Caco-2 (cell line): ENCODE results near the gene UBE2E1. TPM values are rescaled to one million over a fixed set of nuclear protein-coding genes. Genes with fewer than 3 reads are reported as not detected.

Experiments
- BruUV-seq: library from RNA; stranded (reverse); fragments of 400-500 nt; replicated peaks from 2 replicates; lab custom pipeline; 2021; lab: Mats Ljungman, UMichigan
- CTCF ChIA-PET: fragments of 300-600 bp; sonication (Branson Sonifier 250); formaldehyde crosslinking; loops from one replicate; lab custom pipeline; 2022; ENCODE audit warnings: antibody characterized with exemption; lab: Charles Lee
- POLR2A ChIA-PET: fragments of 300-600 bp; sonication (Branson Sonifier 250); formaldehyde crosslinking; loops from one replicate; lab custom pipeline; 2022; ENCODE audit warnings: antibody characterized with exemption; lab: Charles Lee
- DNase-seq, 2 experiments: peaks; one replicate each; pipeline versions ENCODE4 v3.0.0 to v3.0.0-alpha.2; 2020 to 2022
- H3K27me3 ChIP-seq: replicated peaks from 2 replicates; pipeline ENCODE4 v1.6.0; 2011; ENCODE audit warnings: low read length; ENCODE audit not compliant: control insufficient read depth, insufficient read depth
- H3K36me3 ChIP-seq: 2 replicates; pipeline ENCODE4 v1.5.1; 2011; ENCODE audit warnings: low read length; ENCODE audit not compliant: control insufficient read depth, insufficient read depth
- H3K4me1 ChIP-seq: fragments of 250-450 bp; sonication (Bioruptor Pico); 2 replicates; pipeline ENCODE4 v1.5.1; 2020; ENCODE audit warnings: mild to moderate bottlenecking
- H3K4me3 ChIP-seq: 2 replicates; pipeline ENCODE4 v1.5.1; 2011; ENCODE audit warnings: low read depth, mild to moderate bottlenecking, control low read depth, low read length
- H3K9me3 ChIP-seq: fragments of 250-450 bp; sonication (Bioruptor Pico); 2 replicates; pipeline ENCODE4 v1.5.1; 2020; ENCODE audit warnings: mild to moderate bottlenecking, moderate library complexity
- H3K27ac Mint-ChIP-seq: one replicate; pipeline ENCODE4 v1.8.0; 2022; ENCODE audit warnings: mixed read lengths; ENCODE audit not compliant: unreplicated experiment
- H3K27me3 Mint-ChIP-seq: one replicate; pipeline ENCODE4 v1.8.0; 2022; ENCODE audit warnings: mixed read lengths; ENCODE audit not compliant: insufficient read depth, unreplicated experiment
- H3K36me3 Mint-ChIP-seq: one replicate; pipeline ENCODE4 v1.8.0; 2022; ENCODE audit warnings: mild to moderate bottlenecking, mixed read lengths; ENCODE audit not compliant: insufficient read depth, unreplicated experiment
- H3K4me1 Mint-ChIP-seq: one replicate; pipeline ENCODE4 v1.8.0; 2022; ENCODE audit warnings: low read depth, mixed read lengths; ENCODE audit not compliant: unreplicated experiment
- H3K4me3 Mint-ChIP-seq: one replicate; pipeline ENCODE4 v1.8.0; 2022; ENCODE audit warnings: mild to moderate bottlenecking, moderate library complexity, mixed read lengths; ENCODE audit not compliant: unreplicated experiment
- H3K9me3 Mint-ChIP-seq: one replicate; pipeline ENCODE4 v1.8.0; 2022; ENCODE audit warnings: mixed read lengths; ENCODE audit not compliant: unreplicated experiment
- intact Hi-C: fragments of 100-400 bp; cut with micrococcal nuclease; formaldehyde crosslinking; loops from one replicate; pipeline ENCODE4 v1.10.0; 2022; ENCODE audit not compliant: unreplicated experiment
- total RNA-seq: library from RNA; stranded (reverse); gene quantifications from 2 replicates; pipeline ENCODE4 v1.2.3, GENCODE V29; 2022
- TF ChIP-seq, protein P1 (sequence below), 2 experiments: fragments of 200-600 bp in 1 of 2; IDR thresholded peaks; 1 replicate in 1 of 2; 2 replicates in 1 of 2; pipeline versions ENCODE4 v1.5.1 to v1.8.0; 2011 to 2022; ENCODE audit warnings: antibody characterized with exemption in 1 of 2, control low read depth in 1 of 2, inconsistent platforms in 1 of 2, low read depth in 1 of 2, low read length in 1 of 2, mild to moderate bottlenecking in 1 of 2, moderate library complexity in 1 of 2; ENCODE audit not compliant: insufficient read depth in 1 of 2, severe bottlenecking in 1 of 2, unreplicated experiment in 1 of 2

The UBE2E1 gene
- total RNA-seq, 1 experiment from 2014 or later, result 104 TPM

- Mint-ChIP-seq H3K4me3 (no peak overlapping the region), H3K27me3 (no peaks in the 10 kb centered on the region), H3K9me3 (no peaks in the 10 kb centered on the region), H3K4me1 (peaks cover 23% of the 10 kb centered on the region), H3K36me3 (peaks cover 6% of the 10 kb centered on the region), H3K27ac (no peak overlapping the region)
- intact Hi-C loops, result no loop called here
- DNase-seq, result no peak
- ChIA-PET CTCF (no interaction called here), POLR2A (no interaction called here)
- TF ChIP-seq, protein P1, sequence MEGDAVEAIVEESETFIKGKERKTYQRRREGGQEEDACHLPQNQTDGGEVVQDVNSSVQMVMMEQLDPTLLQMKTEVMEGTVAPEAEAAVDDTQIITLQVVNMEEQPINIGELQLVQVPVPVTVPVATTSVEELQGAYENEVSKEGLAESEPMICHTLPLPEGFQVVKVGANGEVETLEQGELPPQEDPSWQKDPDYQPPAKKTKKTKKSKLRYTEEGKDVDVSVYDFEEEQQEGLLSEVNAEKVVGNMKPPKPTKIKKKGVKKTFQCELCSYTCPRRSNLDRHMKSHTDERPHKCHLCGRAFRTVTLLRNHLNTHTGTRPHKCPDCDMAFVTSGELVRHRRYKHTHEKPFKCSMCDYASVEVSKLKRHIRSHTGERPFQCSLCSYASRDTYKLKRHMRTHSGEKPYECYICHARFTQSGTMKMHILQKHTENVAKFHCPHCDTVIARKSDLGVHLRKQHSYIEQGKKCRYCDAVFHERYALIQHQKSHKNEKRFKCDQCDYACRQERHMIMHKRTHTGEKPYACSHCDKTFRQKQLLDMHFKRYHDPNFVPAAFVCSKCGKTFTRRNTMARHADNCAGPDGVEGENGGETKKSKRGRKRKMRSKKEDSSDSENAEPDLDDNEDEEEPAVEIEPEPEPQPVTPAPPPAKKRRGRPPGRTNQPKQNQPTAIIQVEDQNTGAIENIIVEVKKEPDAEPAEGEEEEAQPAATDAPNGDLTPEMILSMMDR (IDR thresholded peaks at IDR 0.05; ENCODE audit: insufficient read depth in 1 of 2, low read depth in 1 of 2, low read length in 1 of 2, severe bottlenecking in 1 of 2, unreplicated experiment in 1 of 2), result no peak
- Histone ChIP-seq H3K4me3 (no peak overlapping the region), H3K4me1 (peaks cover 19% of the 10 kb centered on the region), H3K36me3 (no peaks in the 10 kb centered on the region), H3K27me3 (no peaks in the 10 kb centered on the region), H3K9me3 (no peaks in the 10 kb centered on the region)
- no TSS peak for BruUV-seq
Measured at GRCh38 chr3:23815879-23816278, 10.1 kb downstream of the UBE2E1 start.

GRCh38 chr3:23816721-23817120 is 11.0 kb downstream of the UBE2E1 start:
- ChIA-PET POLR2A (no interaction called here), CTCF (no interaction called here)
- Mint-ChIP-seq H3K27ac (no peak overlapping the region), H3K9me3 (no peaks in the 10 kb centered on the region), H3K27me3 (no peaks in the 10 kb centered on the region), H3K36me3 (peaks cover 8% of the 10 kb centered on the region), H3K4me1 (peaks cover 28% of the 10 kb centered on the region), H3K4me3 (no peak overlapping the region)
- no peak for DNase-seq
- H3K4me1 ChIP-seq, result peaks cover 15% of the 10 kb centered on the region
- no peaks in the 10 kb centered on the region for H3K36me3 ChIP-seq
- no peaks in the 10 kb centered on the region for H3K9me3 ChIP-seq
- BruUV-seq, result no TSS peak
- intact Hi-C loops, result no loop called here
- no peaks in the 10 kb centered on the region for H3K27me3 ChIP-seq
- no peak overlapping the region for H3K4me3 ChIP-seq
- TF ChIP-seq, protein P1 (IDR thresholded peaks at IDR 0.05; ENCODE audit: insufficient read depth in 1 of 2, low read depth in 1 of 2, low read length in 1 of 2, severe bottlenecking in 1 of 2, unreplicated experiment in 1 of 2), result no peak

- ChIA-PET CTCF (no interaction called here), POLR2A (no interaction called here)
- H3K36me3 ChIP-seq, result no peaks in the 10 kb centered on the region
- intact Hi-C loops, result no loop called here
- H3K4me3 ChIP-seq, result no peak overlapping the region
- no peak overlapping the region for H3K27ac Mint-ChIP-seq
- H3K4me3 Mint-ChIP-seq, result no peak overlapping the region
- H3K9me3 Mint-ChIP-seq, result no peaks in the 10 kb centered on the region
- H3K4me1 ChIP-seq, result peaks cover 7% of the 10 kb centered on the region
- H3K27me3 ChIP-seq, result no peaks in the 10 kb centered on the region
- peaks cover 12% of the 10 kb centered on the region for H3K36me3 Mint-ChIP-seq
- no peak for DNase-seq
- no peaks in the 10 kb centered on the region for H3K27me3 Mint-ChIP-seq
- TF ChIP-seq, protein P1 (IDR thresholded peaks at IDR 0.05; ENCODE audit: insufficient read depth in 1 of 2, low read depth in 1 of 2, low read length in 1 of 2, severe bottlenecking in 1 of 2, unreplicated experiment in 1 of 2), result no peak
- no TSS peak for BruUV-seq
- peaks cover 24% of the 10 kb centered on the region for H3K4me1 Mint-ChIP-seq
- H3K9me3 ChIP-seq, result no peaks in the 10 kb centered on the region
Measured at GRCh38 chr3:23817508-23818223, 11.9 kb downstream of the UBE2E1 start.
